T1000 (cell line): ENCODE results near the gene HEXIM1.

Source experiments
- DNase-seq: peaks from one replicate; lab custom pipeline; 2025; ENCODE audit warnings: mixed read lengths; lab: John Stamatoyannopoulos, UW

HEXIM1 gene

GRCh38 chr17:45148183-45149036 lies at the start of gene HEXIM1:
HEXIM1 (plus strand) TSS chr17:45148475; CDS start chr17:45149191, 716 bp downstream.
- DNase-seq, result peak; percentile 99

- DNase-seq, result peak; percentile 52
These were observed 49.2 kb upstream of the HEXIM1 start for GRCh38 chr17:45098869-45099616.

- DNase-seq, result no peak
These were observed 46.8 kb upstream of the HEXIM1 start for GRCh38 chr17:45101546-45101882.

GRCh38 chr17:45101883-45102811 lies 46.1 kb upstream of the HEXIM1 start:
- no peak for DNase-seq

GRCh38 chr17:45102856-45103255 lies 45.4 kb upstream of the HEXIM1 start:
- no peak for DNase-seq

- DNase-seq, result no peak
These were observed 44.9 kb upstream of the HEXIM1 start for GRCh38 chr17:45103269-45103795.

GRCh38 chr17:45104029-45104428 lies 44.2 kb upstream of the HEXIM1 start:
- DNase-seq, result no peak

GRCh38 chr17:45104497-45104896 lies 43.8 kb upstream of the HEXIM1 start:
- DNase-seq, result no peak

GRCh38 chr17:45104907-45105624 lies 43.2 kb upstream of the HEXIM1 start:
- DNase-seq, result no peak

- no peak for DNase-seq
These were observed 42.2 kb upstream of the HEXIM1 start for GRCh38 chr17:45106096-45106495.

GRCh38 chr17:45106582-45106981 lies 41.7 kb upstream of the HEXIM1 start:
- no peak for DNase-seq

GRCh38 chr17:45107293-45108010 lies 40.8 kb upstream of the HEXIM1 start:
- no peak for DNase-seq

GRCh38 chr17:45108051-45108450 lies 40.2 kb upstream of the HEXIM1 start:
- no peak for DNase-seq

GRCh38 chr17:45108595-45109521 lies 39.4 kb upstream of the HEXIM1 start:
- no peak for DNase-seq

GRCh38 chr17:45110676-45111611 lies 37.3 kb upstream of the HEXIM1 start:
- no peak for DNase-seq

GRCh38 chr17:45111850-45112249 lies 36.4 kb upstream of the HEXIM1 start:
- no peak for DNase-seq

GRCh38 chr17:45112559-45113423 lies 35.5 kb upstream of the HEXIM1 start:
- DNase-seq, result no peak
